Neuron (in vitro differentiated cells): ENCODE measurements around the gene ME2.
"Not testable (repeated sequence)": the region's sequence is repeated elsewhere in the genome, so short reads cannot be mapped to it uniquely, and the experiment has no call there.

Experiments used
- H2AFZ ChIP-seq: one replicate; pipeline ENCODE4 v1.6.1; 2013; ENCODE audit warnings: low read depth, mild to moderate bottlenecking, inconsistent platforms, low read length, moderate library complexity
- H3K27me3 ChIP-seq: one replicate; pipeline ENCODE4 v1.6.1; 2013; ENCODE audit warnings: low read length; ENCODE audit not compliant: insufficient read depth
- H3K36me3 ChIP-seq: one replicate; pipeline ENCODE4 v1.6.1; 2013; ENCODE audit warnings: low read length; ENCODE audit not compliant: insufficient read depth
- H3K4me1 ChIP-seq: one replicate; pipeline ENCODE4 v1.6.1; 2013; ENCODE audit warnings: low read length; ENCODE audit not compliant: insufficient read depth
- H3K4me3 ChIP-seq: 2 replicates; pipeline ENCODE4 v1.5.1; 2013; ENCODE audit warnings: mild to moderate bottlenecking, low read length, moderate library complexity
- H3K9me3 ChIP-seq: one replicate; pipeline ENCODE4 v1.6.1; 2013; ENCODE audit warnings: low read length

The ME2 gene

DNA sequence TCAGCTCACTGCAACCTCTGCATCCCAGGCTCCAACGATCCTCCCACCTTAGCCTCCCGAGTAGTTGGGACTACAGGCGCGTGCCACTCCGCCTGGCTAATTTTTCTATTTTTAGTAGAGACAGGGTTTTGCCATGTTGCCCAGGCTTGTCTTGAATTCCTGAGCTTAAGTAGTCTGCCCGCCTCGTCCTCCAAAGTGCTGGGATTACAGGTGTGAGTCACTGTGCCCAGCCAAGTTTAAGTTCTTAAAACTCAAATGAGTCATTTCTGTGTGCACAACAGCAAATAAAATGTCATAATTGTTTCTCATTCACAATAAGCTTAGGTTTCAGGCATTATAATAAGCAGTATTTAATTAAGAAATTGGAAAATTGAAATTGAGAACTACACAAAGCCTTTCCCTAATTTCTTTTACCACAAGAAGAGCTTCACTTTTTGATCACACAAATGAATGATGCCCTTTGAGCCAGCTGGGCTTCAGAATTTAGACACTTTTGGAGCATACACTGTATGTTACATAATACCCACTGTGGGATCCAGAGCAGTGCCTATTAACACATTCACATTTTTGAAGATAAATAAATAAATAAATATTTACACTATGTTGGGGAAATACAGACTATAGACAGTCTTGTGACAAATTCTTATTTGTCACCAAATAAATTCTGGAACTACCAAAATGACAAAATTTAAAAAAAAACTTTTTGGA is 8.6 kb upstream of the ME2 start:
- Histone ChIP-seq H3K4me1 (peaks cover 2% of the 10 kb centered on the region), H3K27me3 (no peaks in the 10 kb centered on the region), H3K9me3 (no peaks in the 10 kb centered on the region), H3K36me3 (no peaks in the 10 kb centered on the region), H2AFZ (no peak overlapping the region), H3K4me3 (no peak overlapping the region)

DNA sequence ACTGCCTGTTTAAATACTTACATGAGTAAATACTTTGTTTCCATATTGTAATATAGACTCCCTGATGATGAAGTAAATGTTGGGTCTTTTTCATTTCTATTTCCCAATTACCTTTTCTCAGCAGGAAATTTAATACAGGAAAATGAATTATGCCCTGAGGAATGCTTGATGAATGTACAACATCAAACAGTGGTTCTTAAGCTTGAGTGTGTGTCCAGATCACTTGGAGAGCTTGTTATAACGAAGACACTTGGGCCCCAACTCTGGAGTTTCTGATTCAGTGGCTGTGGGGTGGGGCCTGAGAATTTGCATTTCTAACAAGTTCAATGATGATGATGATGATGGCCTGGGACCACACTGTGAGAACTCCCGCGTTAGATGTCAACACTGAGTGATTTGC is 7.1 kb upstream of the ME2 start:
- Histone ChIP-seq H3K4me3 (no peak overlapping the region), H3K9me3 (no peaks in the 10 kb centered on the region), H3K4me1 (peaks cover 15% of the 10 kb centered on the region), H2AFZ (no peak overlapping the region), H3K36me3 (no peaks in the 10 kb centered on the region), H3K27me3 (no peaks in the 10 kb centered on the region)

DNA sequence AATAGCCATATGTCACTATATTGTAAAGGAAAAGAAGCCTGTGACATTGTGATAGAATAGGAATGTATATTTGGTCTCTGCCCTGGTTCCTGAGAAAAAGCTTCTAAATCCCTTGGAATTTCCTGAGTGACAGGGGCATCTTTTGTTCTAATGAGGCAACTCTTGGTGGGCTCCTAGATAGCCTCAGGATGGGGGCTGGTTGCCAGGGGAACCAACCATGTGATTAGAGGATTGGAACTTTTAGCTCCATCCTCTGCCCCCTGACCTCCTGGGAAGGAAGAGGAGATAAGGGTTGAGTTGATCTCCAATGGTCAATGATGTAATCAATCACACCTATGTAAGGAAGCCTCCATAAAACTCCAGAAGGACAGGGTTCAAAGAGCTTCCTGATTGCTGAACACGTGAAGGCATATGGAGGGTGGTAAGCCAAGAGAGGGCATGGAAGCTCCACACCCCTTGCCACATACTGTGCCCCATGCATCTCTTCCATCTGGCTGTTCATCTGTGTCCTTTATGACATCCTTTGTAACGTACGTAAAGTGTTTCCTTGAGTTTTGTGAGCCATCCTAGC is 2.9 kb upstream of the ME2 start:
- Histone ChIP-seq H3K4me3 (no peak overlapping the region), H3K4me1 (peaks cover 26% of the 10 kb centered on the region), H2AFZ (no peak overlapping the region), H3K36me3 (no peaks in the 10 kb centered on the region), H3K27me3 (no peaks in the 10 kb centered on the region), H3K9me3 (no peaks in the 10 kb centered on the region)

DNA sequence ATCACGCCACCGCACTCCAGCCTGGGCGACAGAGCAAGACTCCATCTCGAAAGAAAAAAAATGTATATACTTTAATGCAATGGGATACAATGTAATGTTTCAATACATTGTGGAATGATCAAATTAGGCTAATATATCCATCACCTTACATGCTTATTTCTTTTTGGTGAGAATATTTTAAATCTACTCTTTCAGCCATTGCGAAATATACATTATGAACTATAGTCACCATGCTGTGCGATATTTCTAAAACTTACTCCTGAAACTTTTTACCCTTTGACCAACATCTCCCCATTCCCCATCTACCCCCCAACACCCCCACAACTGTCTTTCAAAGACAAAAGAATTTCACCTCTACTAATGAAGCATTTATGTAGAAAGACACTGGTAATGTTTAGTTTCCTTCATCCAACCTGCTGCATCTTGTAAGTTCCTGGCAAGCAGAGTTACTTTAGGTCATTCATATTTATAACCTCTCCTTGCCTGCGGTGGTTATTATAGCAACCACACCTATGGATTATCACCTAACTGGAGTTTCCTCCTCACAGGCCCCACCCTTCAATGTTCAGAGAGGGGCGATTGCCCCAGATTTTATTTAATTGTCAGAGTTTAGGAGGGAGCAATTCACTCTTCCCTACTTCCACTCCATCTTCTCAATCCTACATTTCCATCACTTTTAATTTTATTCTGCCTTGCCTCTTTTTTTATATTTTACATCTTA is 1.2 kb upstream of the ME2 start:
- H3K27me3 ChIP-seq = no peaks in the 10 kb centered on the region
- peak overlapping the region; percentile 54 for H2AFZ ChIP-seq
- H3K9me3 ChIP-seq = no peaks in the 10 kb centered on the region
- peaks cover 26% of the 10 kb centered on the region for H3K4me1 ChIP-seq
- H3K4me3 ChIP-seq = peak overlapping the region; percentile 94
- H3K36me3 ChIP-seq = no peaks in the 10 kb centered on the region

DNA sequence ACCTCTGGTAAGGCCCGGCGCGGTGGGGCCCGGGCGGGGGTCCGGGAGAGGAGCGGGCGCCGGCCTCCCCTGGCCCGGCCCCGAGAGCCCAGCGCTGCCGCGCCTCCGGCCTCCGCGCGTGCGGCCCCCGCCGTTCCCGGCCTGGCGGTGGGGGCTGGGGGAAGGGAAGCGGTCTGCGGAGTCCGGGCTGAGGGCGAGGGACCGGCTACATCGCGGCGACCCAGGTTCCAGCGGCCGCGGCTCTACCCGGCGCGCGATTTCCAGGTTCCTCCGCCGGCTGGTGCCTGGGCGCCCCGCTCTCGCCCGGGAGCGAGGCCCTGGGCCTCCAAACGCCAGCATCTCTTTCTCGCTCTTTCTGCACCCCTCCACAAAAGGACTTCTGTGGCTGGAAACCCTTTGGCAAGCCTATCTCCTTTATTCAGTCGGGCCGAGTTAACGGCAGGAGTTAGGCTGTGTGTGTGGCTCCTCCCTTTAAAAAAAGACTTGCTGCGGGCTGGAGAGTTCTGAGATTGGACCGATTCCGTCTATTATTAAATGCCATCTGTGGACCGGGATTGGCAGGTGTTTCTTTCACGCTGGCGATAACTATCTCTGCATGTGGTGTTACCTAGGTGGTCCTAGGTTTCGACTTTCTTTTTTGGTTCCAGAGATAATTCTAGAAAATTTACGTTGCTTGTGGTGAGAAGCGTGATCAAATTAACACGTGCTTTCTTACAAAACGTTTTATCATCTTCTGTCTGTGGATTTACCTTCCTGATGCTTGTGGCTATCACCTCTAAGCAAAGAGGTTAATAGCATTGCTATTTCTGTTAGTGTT is 592 bp downstream of the ME2 start:
- Histone ChIP-seq H3K9me3 (no peaks in the 10 kb centered on the region), H3K4me3 (peak overlapping the region; percentile 94), H3K36me3 (no peaks in the 10 kb centered on the region), H3K27me3 (no peaks in the 10 kb centered on the region), H3K4me1 (peaks cover 26% of the 10 kb centered on the region), H2AFZ (peak overlapping the region; percentile 85)

DNA sequence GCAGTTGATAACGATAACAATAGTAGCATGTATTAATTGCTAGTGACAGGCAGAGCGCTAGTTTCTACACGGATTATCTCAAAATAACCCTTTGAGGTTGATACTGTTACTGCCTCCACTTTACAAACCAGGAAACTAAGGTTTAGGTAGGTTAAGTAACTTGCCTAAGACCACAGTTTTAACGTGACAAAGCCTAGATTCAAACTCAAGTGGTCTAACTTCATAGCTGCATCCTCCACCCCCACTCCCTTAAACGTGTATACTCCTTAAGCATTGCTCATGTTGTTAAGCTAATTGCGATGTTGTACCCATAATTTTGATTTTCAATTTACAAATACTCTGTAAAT is 1.2 kb downstream of the ME2 start:
- no peaks in the 10 kb centered on the region for H3K9me3 ChIP-seq
- H3K27me3 ChIP-seq = no peaks in the 10 kb centered on the region
- H2AFZ ChIP-seq = peak overlapping the region; percentile 85
- H3K36me3 ChIP-seq = peaks cover 2% of the 10 kb centered on the region
- peaks cover 26% of the 10 kb centered on the region for H3K4me1 ChIP-seq
- peak overlapping the region; percentile 94 for H3K4me3 ChIP-seq

DNA sequence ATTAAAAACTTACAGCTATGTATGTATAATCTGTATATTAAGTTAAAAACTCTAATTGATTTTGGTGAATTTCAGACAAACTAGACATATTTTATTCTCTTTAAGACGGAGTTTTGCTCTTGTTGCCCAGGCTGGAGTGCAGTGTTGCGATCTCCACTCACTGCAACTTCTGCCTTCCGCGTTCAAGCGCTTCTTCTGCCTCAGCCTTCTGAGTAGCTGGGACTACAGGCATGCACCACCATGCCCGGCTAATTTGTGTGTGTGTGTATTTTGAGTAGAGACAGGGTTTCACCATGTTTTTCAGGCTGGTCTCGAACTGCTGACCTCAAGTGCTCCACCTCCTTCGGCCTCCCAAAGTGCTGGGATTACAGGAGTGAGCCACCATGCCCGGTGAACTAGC is 2.0 kb downstream of the ME2 start:
- H3K36me3 ChIP-seq, H3K9me3 ChIP-seq, H3K27me3 ChIP-seq, H2AFZ ChIP-seq: not testable (repeated sequence)
- H3K4me1 ChIP-seq = peaks cover 18% of the 10 kb centered on the region
- H3K4me3 ChIP-seq = peak overlapping the region; percentile 94

DNA sequence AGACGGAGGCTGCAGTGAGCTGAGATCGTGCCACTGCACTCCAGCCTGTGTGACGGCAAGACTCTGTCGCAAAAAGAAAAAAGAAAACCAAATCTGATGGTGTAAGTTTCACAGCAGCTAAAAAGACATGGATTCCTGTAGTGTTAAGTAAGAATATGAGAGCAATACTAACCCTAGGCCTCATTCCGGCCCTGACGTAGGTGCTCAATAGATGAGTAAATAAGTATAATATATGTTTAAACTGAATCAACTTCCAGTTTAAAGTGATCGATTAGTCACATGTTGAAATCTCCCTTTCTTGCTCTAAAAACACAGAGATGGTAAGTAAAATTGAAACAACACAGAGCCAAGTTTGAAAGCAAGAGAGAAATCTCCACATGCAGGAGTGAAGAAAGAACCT is 8.0 kb downstream of the ME2 start:
- Histone ChIP-seq H3K4me3 (no peak overlapping the region), H2AFZ (no peak overlapping the region), H3K4me1 (no peaks in the 10 kb centered on the region), H3K27me3 (no peaks in the 10 kb centered on the region), H3K36me3 (peaks cover 15% of the 10 kb centered on the region), H3K9me3 (peaks cover 10% of the 10 kb centered on the region)

DNA sequence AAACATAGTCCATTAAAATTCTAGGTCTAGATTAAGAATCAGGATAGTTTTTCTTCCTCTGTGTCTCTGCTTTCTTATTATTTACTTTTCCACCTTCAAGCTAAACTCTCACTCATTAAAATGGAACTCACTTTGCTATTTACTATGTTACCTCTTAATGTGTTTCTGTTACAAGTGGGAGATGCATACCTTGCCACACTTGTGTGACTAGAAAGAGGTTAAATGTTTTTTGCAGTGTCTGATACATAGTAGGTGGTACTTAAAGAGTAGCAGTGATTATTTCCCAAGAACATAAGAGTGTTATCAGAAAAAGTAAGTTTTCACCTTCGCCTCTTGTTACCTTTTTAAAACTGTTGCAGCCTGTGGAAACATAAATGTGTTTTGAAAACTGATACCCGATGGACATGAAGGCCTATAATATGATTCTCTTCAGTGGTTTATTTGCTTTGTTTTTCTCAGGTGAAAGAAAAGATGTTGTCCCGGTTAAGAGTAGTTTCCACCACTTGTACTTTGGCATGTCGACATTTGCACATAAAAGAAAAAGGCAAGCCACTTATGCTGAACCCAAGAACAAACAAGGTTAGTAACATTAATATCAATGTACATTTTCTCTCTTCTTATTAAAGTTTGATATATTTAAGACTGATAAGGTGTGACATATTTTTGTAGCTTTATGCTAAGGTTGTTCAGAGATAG is 16.6 kb downstream of the ME2 start:
- Histone ChIP-seq H3K27me3 (no peaks in the 10 kb centered on the region), H3K4me3 (no peak overlapping the region), H3K4me1 (no peaks in the 10 kb centered on the region), H2AFZ (no peak overlapping the region), H3K9me3 (peaks cover 19% of the 10 kb centered on the region), H3K36me3 (peaks cover 42% of the 10 kb centered on the region)

DNA sequence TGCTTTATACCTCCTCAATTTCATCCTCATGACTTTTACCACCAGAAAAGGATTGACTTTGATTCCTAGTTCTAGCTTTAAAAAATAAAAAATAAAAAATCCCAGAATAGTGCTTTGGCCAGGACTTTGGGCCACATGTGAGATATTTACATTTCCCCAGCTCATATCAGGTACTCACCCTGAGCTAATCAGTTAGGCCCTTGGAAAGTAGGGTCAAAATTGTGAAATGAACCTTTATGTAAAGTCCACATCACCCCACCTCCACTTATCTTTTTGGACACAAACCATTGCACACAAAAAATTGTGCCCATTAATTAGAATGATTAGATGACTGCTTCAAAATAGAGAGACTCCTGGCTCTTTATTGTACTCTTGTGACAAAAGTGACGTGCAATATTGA is 17.2 kb downstream of the ME2 start:
- no peaks in the 10 kb centered on the region for H3K27me3 ChIP-seq
- H3K36me3 ChIP-seq = peaks cover 47% of the 10 kb centered on the region
- no peak overlapping the region for H2AFZ ChIP-seq
- no peaks in the 10 kb centered on the region for H3K4me1 ChIP-seq
- H3K4me3 ChIP-seq = no peak overlapping the region
- H3K9me3 ChIP-seq = peaks cover 17% of the 10 kb centered on the region

DNA sequence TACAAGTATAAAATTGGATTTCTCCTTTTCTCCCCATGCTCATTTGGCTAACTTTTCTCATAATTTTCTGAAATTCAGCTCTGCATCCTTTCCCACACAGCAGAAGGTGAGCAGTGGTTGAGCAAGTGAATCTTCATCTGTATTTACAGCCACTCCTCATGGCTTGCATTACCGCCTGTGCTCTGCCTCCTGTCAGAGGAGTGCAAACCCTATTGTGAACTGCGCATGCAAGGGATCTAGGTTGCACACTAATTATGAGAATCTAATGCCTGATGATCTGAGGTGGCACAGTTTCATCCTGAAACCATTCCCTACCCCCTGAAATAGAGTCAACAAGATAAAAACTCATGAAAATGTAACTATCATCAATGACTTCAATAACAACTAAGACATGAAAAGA is 20.0 kb downstream of the ME2 start:
- H3K27me3 ChIP-seq = no peaks in the 10 kb centered on the region
- no peak overlapping the region for H3K4me3 ChIP-seq
- H3K36me3 ChIP-seq = peaks cover 60% of the 10 kb centered on the region
- peaks cover 20% of the 10 kb centered on the region for H3K9me3 ChIP-seq
- no peak overlapping the region for H2AFZ ChIP-seq
- H3K4me1 ChIP-seq = no peaks in the 10 kb centered on the region

DNA sequence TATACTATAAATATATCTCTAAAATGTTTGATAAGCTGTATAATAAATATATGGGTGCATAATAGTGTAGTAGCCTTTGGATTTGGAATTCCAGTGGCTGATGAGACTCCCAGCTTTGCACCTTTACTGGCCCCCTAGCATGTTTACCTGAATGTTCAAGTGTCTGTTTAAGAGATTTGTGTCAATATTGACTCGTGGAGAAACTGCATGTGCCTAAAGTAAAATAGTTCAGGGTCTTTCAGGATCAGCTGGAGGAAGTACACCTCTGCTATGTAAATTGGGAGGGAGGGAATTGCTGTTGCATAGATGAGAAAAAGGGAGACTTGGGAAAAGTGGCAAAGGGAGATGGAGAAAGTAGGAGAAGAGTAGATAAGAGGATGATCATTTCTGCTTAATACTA is 23.9 kb downstream of the ME2 start:
- Histone ChIP-seq H3K4me3 (no peak overlapping the region), H3K36me3 (peaks cover 59% of the 10 kb centered on the region), H3K9me3 (peaks cover 35% of the 10 kb centered on the region), H2AFZ (no peak overlapping the region), H3K27me3 (no peaks in the 10 kb centered on the region), H3K4me1 (no peaks in the 10 kb centered on the region)
